Upper lobe of right lung (tissue), 1 donor: ENCODE measurements around the gene IFITM2. TPM values are rescaled to one million over a fixed set of nuclear protein-coding genes. Genes with fewer than 3 reads are reported as not detected.

ENCODE experiments used
- ATAC-seq: fragments of 200-7000 bp; cut with Tn5 transposase; one replicate; pipeline ENCODE4 v1.9.1; 2020; ENCODE audit warnings: mild to moderate bottlenecking, moderate library complexity
- DNase-seq: peaks from one replicate; pipeline ENCODE4 v3.0.0-alpha.2; 2020
- H3K27ac ChIP-seq: fragments of 200-600 bp; one replicate; pipeline ENCODE4 v1.8.0; 2022
- H3K27me3 ChIP-seq: fragments of 200-600 bp; one replicate; pipeline ENCODE4 v1.8.0; 2022; ENCODE audit warnings: mild to moderate bottlenecking
- H3K36me3 ChIP-seq: fragments of 200-600 bp; one replicate; pipeline ENCODE4 v1.8.0; 2022
- H3K4me1 ChIP-seq: fragments of 200-600 bp; one replicate; pipeline ENCODE4 v1.8.0; 2022
- H3K4me3 ChIP-seq: fragments of 200-600 bp; one replicate; pipeline ENCODE4 v1.8.0; 2022; ENCODE audit warnings: mild to moderate bottlenecking
- H3K9me3 ChIP-seq: fragments of 200-600 bp; one replicate; pipeline ENCODE4 v1.8.0; 2022
- intact Hi-C: fragments of 100-400 bp; cut with DNase I; formaldehyde crosslinking; loops from one replicate; pipeline ENCODE4 v1.11.0; 2022
- total RNA-seq: library from RNA; stranded (reverse); fragmentation: NEBNext Ultra II Directional; extraction: Animal tissue kit (Norgen Biotek cat#: 25700); gene quantifications from one replicate; pipeline ENCODE4 v1.2.1, GENCODE V29; 2021
- TF ChIP-seq, protein P1 (sequence below): fragments of 200-600 bp; IDR thresholded peaks from one replicate; pipeline ENCODE4 v1.8.0; 2022; ENCODE audit warnings: antibody characterized with exemption
- donor health status: DM: no; HTN: yes; CAD: no; lungs with severe emphysema.

Gene IFITM2
- total RNA-seq, 1 donor from 2014 or later = 521 TPM

DNA sequence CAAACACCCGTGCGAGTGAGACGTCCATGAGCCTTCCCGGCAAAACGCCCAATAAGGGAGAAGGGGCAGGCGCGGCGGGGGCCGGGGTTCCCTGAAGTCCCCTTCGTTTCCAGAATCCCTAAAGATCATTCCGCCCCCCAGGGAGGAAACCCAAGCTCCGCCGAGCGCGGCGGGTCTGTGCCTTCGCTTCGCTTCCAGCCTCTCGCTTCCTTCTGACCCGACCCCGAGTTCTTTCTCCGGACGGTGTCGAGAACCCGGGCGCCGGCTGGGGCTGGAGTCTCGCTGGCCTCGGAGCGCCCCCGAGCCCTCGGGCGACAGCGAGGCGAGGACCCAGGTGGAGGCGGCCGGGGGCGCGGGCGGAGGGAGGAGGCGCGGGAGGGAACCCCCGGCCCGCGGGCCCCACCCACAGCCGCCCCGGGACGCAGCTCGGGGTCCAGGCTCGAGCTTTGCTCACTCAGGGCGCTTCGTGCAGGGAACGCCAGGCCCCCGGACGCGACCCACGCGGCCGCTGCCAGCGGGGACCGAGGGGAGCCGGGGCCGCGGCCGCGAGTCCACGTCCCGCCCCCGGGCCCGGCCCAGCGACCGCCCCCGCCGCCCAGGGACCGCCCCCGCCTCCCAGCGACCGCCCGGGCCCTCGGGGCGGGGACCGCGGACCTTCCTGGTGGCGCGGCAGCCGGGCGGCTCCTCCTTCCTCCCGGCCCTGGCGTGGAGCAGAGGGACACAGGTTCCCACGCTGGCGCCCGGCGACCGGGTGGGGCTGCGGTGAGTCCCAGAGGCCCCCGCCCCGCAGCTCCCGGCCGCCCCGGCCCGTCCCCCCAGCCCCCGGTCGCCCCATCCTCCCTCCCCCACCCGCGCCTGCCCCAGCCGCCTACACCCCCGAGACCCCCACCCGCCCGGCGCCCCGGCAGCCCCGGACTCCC lies 18.9 kb upstream of the IFITM2 start, which contains the start of gene PGGHG:
Gene PGGHG (plus strand): TSS at position 649 of the 920 bp plus-strand sequence. CDS start 691 bp downstream, outside the sequence.
- Histone ChIP-seq H3K4me1 (peaks cover 18% of the 10 kb centered on the region), H3K4me3 (peak within 1 kb of the TSS; percentile 69), H3K36me3 (peaks cover under 1% of the 10 kb centered on the region), H3K27me3 (peaks cover 23% of the 10 kb centered on the region), H3K9me3 (no peaks in the 10 kb centered on the region), H3K27ac (peak within 1 kb of the TSS; percentile 55)
- ATAC-seq = peak; percentile 88
- intact Hi-C loops = no loop called here
- TF ChIP-seq, protein P1, sequence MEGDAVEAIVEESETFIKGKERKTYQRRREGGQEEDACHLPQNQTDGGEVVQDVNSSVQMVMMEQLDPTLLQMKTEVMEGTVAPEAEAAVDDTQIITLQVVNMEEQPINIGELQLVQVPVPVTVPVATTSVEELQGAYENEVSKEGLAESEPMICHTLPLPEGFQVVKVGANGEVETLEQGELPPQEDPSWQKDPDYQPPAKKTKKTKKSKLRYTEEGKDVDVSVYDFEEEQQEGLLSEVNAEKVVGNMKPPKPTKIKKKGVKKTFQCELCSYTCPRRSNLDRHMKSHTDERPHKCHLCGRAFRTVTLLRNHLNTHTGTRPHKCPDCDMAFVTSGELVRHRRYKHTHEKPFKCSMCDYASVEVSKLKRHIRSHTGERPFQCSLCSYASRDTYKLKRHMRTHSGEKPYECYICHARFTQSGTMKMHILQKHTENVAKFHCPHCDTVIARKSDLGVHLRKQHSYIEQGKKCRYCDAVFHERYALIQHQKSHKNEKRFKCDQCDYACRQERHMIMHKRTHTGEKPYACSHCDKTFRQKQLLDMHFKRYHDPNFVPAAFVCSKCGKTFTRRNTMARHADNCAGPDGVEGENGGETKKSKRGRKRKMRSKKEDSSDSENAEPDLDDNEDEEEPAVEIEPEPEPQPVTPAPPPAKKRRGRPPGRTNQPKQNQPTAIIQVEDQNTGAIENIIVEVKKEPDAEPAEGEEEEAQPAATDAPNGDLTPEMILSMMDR = no peak
- peak; percentile 91 for DNase-seq

DNA sequence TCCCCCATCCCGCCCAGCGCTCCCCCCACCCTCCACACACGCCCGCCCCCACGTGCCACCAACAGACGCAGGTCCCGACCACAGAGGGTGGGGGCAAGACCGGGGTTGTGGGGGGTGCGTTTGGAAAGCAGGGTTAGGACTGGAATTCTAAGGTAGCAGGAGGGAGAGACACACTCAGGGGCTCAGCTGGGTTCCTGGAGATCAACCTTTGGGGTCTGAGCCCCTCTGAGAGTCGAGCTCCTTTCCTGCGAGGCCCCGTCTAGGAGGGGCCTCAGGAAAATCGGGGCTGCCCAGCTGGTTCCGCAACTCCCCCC lies 18.3 kb upstream of the IFITM2 start:
- H3K27ac ChIP-seq = peak overlapping the region; percentile 47
- H3K27me3 ChIP-seq = peaks cover 17% of the 10 kb centered on the region
- TF ChIP-seq, protein P1 = no peak
- no peaks in the 10 kb centered on the region for H3K9me3 ChIP-seq
- ATAC-seq (no peak), DNase-seq (no peak)
- peaks cover 18% of the 10 kb centered on the region for H3K4me1 ChIP-seq
- peaks cover 4% of the 10 kb centered on the region for H3K36me3 ChIP-seq
- H3K4me3 ChIP-seq = peak overlapping the region; percentile 69
- intact Hi-C loops = no loop called here

DNA sequence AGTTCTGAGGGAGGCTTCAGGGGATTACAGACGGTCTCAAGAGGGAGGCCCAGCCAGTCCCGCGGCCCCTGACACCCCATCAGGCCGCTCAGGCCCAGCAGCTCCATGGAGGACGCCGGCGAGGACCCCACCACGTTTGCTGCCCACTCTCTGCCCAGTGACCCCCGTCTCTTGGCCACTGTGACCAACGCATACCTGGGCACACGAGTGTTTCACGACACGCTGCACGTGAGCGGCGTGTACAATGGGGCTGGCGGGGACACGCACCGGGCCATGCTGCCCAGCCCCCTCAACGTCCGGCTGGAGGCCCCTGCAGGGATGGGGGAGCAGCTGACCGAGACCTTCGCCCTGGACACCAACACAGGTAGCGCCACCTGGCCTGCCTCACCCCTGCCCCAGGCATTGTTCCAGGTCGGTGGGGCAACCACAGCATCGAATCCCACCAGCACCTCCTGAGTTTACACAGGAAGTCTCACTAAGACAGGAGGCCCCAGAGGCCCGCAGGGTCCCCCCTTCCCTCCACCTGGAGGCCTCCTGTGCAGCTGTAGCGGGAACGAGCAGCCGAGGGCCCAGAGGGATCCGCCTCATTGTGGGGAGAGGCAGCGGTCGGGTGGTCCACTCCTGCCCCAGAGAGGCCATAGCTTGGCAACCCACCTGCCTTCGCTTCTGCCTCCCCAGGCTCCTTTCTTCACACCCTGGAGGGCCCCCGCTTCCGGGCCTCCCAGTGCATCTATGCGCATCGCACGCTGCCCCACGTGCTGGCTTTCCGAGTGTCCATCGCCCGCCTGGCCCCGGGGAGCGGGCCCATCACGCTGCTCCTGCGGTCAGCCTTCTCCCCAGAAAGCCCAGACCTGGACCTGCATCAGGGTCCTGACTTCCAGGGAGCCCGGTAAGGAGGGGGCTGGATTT lies 17.6 kb upstream of the IFITM2 start:
- ATAC-seq = no peak
- H3K36me3 ChIP-seq = peaks cover 4% of the 10 kb centered on the region
- intact Hi-C loops = no loop called here
- H3K9me3 ChIP-seq = no peaks in the 10 kb centered on the region
- peak overlapping the region; percentile 47 for H3K27ac ChIP-seq
- H3K4me3 ChIP-seq = peak overlapping the region; percentile 69
- TF ChIP-seq, protein P1 = no peak
- H3K27me3 ChIP-seq = peaks cover 12% of the 10 kb centered on the region
- peak; percentile 64 for DNase-seq
- peaks cover 18% of the 10 kb centered on the region for H3K4me1 ChIP-seq

DNA sequence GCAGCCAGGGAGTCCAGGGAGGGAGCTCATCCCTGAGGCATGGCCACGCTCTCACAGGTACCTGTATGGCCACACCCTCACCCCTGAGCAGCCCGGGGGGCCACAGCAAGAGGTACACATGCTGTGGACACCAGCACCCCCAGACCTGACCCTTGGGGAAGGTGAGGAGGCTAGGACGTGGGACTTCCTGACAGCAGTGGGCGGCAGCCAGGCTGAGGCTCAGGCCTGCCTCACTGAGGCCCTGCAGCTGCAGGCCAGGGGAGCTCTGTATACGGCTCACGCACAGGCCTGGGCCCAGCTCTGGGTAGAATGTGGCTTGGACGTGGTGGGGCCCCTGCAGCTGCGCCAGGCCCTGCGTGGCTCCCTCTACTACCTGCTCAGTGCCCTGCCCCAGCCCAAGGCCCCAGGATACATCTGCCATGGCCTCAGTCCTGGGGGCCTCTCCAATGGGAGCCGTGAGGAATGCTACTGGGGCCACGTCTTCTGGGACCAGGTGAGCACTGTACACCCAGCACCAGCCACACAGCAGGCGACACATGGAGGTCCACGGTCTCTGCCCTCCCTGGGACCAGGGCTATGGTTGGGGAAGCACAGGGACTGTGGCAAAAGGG lies 16.9 kb upstream of the IFITM2 start:
- no peak overlapping the region for H3K4me3 ChIP-seq
- H3K27ac ChIP-seq = no peak overlapping the region
- no peaks in the 10 kb centered on the region for H3K9me3 ChIP-seq
- H3K27me3 ChIP-seq = peaks cover 5% of the 10 kb centered on the region
- peaks cover 18% of the 10 kb centered on the region for H3K4me1 ChIP-seq
- peaks cover 4% of the 10 kb centered on the region for H3K36me3 ChIP-seq
- DNase-seq (peak; percentile 59), ATAC-seq (no peak)
- TF ChIP-seq, protein P1 = no peak
- intact Hi-C loops = no loop called here
